Rectal smooth muscle tissue (tissue), 1 donor: ENCODE measurements around the gene PIGBOS1.

Source experiments
- H3K27ac ChIP-seq: one replicate; pipeline ENCODE4 v1.7.0; 2013; ENCODE audit warnings: low read depth, low read length, inconsistent platforms
- H3K27me3 ChIP-seq: one replicate; pipeline ENCODE4 v1.7.0; 2013; ENCODE audit warnings: low read length; ENCODE audit not compliant: control insufficient read depth, insufficient read depth
- H3K36me3 ChIP-seq: one replicate; pipeline ENCODE4 v1.7.0; 2013; ENCODE audit warnings: low read length; ENCODE audit not compliant: control insufficient read depth, insufficient read depth
- H3K4me1 ChIP-seq: one replicate; pipeline ENCODE4 v1.7.0; 2013; ENCODE audit warnings: low read length; ENCODE audit not compliant: control insufficient read depth, insufficient read depth
- H3K4me3 ChIP-seq: one replicate; pipeline ENCODE4 v1.7.0; 2013; ENCODE audit warnings: low read length
- H3K9ac ChIP-seq: one replicate; pipeline ENCODE4 v1.7.0; 2013; ENCODE audit warnings: low read length

Gene PIGBOS1, protein sequence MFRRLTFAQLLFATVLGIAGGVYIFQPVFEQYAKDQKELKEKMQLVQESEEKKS

DNA sequence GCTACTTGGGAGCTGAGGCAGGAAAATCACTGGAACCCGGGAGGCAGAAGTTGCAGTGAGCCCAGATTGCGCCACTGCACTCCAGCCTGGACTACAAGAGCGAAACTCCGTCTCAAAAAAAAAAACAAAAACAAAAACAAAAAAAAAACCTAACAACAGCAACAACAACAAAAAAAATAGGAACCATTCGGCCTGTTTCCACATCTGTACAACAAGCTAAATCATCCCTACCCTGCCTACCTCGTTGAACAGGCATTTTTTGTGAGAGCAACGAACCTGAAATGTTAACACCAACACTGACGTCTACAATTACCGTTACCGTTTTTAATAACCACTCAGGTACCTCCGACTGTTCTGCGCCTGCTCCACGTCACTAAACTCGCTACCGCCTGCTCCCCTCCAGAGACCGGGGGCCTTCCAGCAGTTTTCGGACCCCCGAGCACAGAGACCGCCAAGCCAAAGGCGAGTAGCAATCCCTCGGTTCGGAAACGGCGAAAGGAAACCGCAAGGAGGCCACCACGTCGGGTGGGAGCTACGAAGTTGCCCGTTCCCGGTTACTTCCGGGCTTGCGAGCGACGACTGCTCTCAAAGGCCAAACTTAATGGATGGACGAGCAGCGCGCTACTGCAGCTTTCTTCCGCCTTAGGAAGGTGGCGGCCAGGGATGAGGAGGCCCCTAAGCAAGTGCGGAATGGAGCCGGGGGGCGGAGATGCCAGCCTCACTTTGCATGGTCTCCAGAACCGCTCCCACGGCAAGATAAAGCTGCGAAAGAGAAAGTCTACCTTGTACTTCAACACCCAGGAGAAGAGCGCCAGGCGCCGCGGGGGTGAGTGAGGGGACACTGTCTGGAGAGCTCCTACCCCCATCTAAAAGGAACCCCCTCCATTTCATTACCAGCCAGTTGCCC lies at the start of gene PIGBOS1, which contains the start of gene PIGB:
PIGBOS1 (minus strand) TSS at position 536 of the 907 bp plus-strand sequence. CDS start 1,331 bp downstream, outside the sequence.
PIGB (plus strand) TSS at position 635 of the 907 bp plus-strand sequence; CDS start at position 664, 29 bp downstream.
- peak within 1 kb of the TSS; percentile 84 for H3K27ac ChIP-seq
- no peaks in the 10 kb centered on the region for H3K27me3 ChIP-seq
- H3K9ac ChIP-seq, result peak within 1 kb of the TSS; percentile 79
- H3K4me1 ChIP-seq, result no peaks in the 10 kb centered on the region
- H3K36me3 ChIP-seq, result no peaks in the 10 kb centered on the region
- peak within 1 kb of the TSS; percentile 87 for H3K4me3 ChIP-seq

DNA sequence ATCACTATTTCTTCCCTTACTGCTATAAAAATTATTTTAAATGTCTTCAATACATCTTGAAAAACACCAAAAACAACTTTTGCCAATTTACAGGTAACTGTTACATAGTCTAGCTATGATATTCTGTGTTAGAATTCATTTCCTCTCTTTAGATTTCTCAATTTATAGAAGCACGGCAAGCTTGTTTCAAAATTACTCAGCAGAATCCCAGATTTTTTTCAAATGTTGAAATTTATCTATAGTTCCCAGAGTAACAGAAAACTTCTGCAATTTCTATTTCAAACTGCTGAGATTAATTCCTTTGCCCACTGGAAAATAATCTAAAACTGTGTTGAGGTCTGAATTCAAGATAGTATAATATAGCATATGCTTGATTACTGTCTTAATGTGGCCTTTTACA lies 48.1 kb upstream of the PIGBOS1 start:
- Histone ChIP-seq H3K27me3 (no peaks in the 10 kb centered on the region), H3K9ac (no peak overlapping the region), H3K36me3 (peaks cover 7% of the 10 kb centered on the region), H3K4me1 (no peaks in the 10 kb centered on the region), H3K4me3 (no peak overlapping the region), H3K27ac (no peak overlapping the region)

DNA sequence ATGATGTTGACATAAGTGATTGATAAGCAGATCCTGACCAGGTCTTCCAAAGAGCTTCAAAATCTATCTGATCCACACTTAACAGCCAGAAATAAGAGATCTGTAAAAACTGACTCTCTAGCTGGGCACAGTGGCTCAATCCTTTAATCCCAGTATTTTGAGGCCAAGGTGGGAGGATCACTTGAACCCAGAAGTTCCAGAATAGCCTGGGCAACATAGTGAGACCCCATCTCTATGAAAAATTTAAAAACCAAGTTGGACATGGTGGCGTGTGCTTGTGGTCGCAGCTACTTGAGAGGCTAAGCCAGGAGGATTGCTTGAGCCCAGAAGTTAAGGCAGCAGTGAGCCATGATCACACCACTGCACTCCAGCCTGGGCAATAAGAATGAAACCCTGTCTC lies 43.7 kb upstream of the PIGBOS1 start:
- H3K27ac ChIP-seq, result no peak overlapping the region
- no peak overlapping the region for H3K4me3 ChIP-seq
- no peaks in the 10 kb centered on the region for H3K27me3 ChIP-seq
- H3K36me3 ChIP-seq, result peaks cover 2% of the 10 kb centered on the region
- no peaks in the 10 kb centered on the region for H3K4me1 ChIP-seq
- H3K9ac ChIP-seq, result no peak overlapping the region

DNA sequence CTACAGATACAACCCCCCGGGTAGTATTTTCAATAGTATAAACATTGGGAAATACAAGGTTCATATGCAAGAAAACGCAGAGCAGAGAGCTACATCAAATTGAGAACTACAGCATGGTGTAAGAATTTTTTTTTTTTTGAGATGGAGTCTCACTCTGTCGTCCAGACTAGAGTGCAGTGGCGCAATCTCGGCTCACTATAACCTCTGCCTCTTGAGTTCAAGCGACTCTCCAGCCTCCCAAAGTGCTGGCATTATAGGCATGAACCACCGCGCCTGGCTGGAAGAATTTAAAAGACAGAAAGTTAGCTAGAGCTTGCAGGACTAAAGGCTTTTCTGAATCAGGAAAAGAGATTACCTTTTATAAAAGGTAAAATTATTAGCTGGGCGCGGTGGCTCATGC lies 42.1 kb upstream of the PIGBOS1 start:
- H3K27ac ChIP-seq, result no peak overlapping the region
- no peak overlapping the region for H3K9ac ChIP-seq
- no peak overlapping the region for H3K4me3 ChIP-seq
- H3K4me1 ChIP-seq, result no peaks in the 10 kb centered on the region
- no peaks in the 10 kb centered on the region for H3K27me3 ChIP-seq
- H3K36me3 ChIP-seq, result peaks cover 2% of the 10 kb centered on the region

DNA sequence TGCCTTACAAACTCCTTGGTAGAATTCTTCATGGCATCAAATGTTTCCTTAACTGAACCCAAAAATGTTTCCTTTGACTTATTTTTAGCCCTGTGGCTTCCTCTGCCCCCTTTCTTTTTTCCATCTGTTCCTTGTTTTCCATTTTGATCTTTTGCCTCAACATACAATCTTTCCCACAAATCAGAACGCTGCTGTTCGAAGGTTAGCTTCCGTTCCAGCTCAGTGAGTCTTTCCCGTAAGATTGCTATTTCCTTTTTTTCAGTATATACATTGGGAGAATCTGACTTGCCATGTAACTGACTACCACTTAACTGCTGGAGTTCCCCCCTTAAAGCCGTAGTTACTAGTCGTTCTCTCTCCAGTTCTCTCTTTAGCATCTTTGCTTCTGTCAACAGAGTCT lies 41.3 kb upstream of the PIGBOS1 start:
- Histone ChIP-seq H3K27ac (no peak overlapping the region), H3K9ac (no peak overlapping the region), H3K36me3 (peaks cover 2% of the 10 kb centered on the region), H3K4me1 (no peaks in the 10 kb centered on the region), H3K4me3 (no peak overlapping the region), H3K27me3 (no peaks in the 10 kb centered on the region)

DNA sequence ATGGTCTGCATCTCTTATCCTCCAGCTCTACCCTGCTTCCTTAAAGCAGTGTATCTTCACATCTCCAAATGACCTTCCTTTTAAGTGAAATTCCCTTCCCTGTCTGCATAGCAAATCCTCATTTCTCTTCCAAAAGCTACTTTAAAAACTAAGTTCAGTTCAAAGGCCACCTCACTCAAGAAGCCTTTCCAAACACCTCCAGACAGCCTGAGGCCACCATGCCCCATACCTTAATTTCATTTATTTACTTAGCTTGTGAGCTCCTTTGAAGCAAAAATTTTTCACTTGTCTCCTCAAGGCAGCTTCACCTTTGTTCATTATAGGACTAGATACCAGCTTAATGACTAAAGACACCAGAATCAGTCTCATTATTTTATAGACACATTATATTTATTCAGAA lies 39.5 kb upstream of the PIGBOS1 start:
- Histone ChIP-seq H3K27me3 (no peaks in the 10 kb centered on the region), H3K36me3 (peaks cover 2% of the 10 kb centered on the region), H3K4me3 (no peak overlapping the region), H3K9ac (no peak overlapping the region), H3K4me1 (no peaks in the 10 kb centered on the region), H3K27ac (no peak overlapping the region)

DNA sequence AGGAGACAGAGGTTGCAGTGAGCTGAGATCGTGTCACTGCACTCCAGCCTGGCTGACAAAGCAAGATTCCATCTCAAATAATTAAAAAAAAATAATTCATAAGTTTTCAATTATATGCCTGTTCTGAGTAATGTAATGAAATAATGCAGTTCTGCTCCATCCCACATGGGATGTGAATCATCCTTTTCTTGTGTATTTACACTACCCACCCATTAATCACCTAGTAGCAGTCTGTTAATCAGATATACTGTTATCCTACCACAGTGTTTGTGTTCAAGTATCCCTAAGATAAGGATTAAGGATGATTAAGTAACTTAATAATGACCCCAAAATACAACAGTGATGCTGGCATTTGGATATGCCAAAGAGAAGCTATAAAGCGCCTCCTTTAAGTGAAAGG lies 38.9 kb upstream of the PIGBOS1 start:
- peaks cover 2% of the 10 kb centered on the region for H3K36me3 ChIP-seq
- H3K4me1 ChIP-seq, result no peaks in the 10 kb centered on the region
- H3K27me3 ChIP-seq, result no peaks in the 10 kb centered on the region
- H3K27ac ChIP-seq, result no peak overlapping the region
- H3K4me3 ChIP-seq, result no peak overlapping the region
- H3K9ac ChIP-seq, result no peak overlapping the region

DNA sequence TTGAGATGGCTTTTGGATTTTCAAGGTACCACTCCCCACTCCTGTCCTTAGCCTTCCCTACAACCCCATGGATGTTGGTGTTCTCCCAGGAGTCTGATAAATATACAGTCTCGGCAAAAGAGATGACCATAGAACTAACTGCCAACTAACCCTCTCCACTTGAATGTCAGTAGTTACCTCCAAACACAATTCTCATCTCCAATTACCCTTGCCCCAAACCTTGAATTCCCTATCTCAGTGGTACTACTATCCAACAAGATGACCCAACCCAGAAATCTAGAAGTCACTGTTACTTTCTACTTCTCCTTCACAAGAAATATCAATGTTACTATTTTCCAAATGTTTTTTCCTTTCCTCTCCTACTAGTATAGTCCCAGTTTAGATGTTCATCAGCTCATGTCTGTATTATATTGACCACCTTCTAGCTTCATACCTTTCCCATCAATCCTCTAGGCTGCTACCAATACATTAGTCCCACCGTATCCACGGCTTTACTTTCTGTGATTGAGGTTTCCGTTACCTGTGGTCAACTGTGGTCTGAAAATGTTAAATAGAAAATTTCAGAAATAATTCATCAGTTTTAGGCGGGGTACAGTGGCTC lies 38.2 kb upstream of the PIGBOS1 start:
- Histone ChIP-seq H3K27me3 (no peaks in the 10 kb centered on the region), H3K36me3 (no peaks in the 10 kb centered on the region), H3K4me1 (no peaks in the 10 kb centered on the region), H3K27ac (no peak overlapping the region), H3K4me3 (no peak overlapping the region), H3K9ac (no peak overlapping the region)

DNA sequence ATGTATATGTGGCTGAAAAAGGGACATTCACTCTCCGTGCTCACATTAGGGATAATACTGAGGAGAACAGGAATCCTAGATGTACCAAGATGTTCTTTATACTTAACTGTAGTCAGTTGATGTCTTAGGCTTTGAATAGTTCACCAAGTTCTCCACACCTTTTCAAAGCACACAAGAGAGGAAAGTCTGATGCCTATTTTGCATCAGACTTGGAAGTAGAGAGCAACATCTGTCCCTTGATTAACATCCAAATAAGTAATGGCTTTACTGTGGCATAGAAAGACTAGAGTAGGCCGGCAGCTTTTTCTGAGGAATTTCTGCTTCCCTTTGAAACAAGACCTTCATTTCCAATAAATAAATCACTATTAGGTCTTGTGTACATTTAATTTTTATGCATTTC lies 34.1 kb upstream of the PIGBOS1 start:
- Histone ChIP-seq H3K27ac (no peak overlapping the region), H3K4me3 (no peak overlapping the region), H3K27me3 (no peaks in the 10 kb centered on the region), H3K4me1 (no peaks in the 10 kb centered on the region), H3K36me3 (no peaks in the 10 kb centered on the region), H3K9ac (no peak overlapping the region)

DNA sequence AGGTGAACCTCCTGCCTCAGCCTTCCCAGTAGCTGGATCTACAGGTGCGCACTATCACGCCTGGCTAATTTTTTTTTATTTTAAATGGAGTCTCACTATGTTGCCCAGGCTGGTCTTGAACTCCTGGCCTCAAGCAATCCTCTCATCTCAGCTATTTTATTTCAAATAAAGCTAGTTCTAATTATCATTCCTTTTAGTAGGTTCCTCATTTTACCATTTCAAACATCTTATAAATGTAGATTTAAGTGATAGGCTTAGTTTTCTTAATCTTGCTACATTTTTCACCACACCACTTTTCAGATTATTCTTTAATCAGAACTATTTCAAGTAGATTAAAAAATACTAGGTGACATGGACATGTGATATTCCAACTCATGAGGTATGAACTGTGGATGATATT lies 30.4 kb upstream of the PIGBOS1 start:
- Histone ChIP-seq H3K27me3 (no peaks in the 10 kb centered on the region), H3K36me3 (peaks cover 2% of the 10 kb centered on the region), H3K4me1 (no peaks in the 10 kb centered on the region), H3K27ac (no peak overlapping the region), H3K4me3 (no peak overlapping the region), H3K9ac (no peak overlapping the region)

DNA sequence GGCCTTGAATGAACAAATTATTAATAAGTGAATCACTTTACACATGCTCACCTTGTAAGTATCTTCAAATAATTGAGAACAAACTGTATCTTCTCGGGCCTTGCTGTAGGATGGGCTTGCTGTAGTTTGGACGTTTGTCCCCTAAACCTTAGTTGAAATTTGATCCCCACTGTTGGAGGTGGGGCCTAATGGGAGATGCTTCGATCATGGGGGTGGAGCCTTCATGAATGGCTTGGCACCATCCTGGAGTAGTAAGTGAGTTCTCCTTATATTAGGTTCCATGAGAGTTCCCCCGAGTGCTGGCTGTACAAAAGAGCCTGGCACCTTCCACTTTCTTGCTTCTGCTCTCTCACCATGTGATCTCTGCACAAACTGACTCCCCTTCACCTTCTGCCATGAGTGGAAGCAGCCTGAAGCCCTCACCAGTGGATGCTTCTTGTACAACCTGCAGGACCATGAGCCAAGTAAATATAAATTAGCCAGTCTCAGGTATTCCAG lies 29.4 kb upstream of the PIGBOS1 start:
- H3K36me3 ChIP-seq, result peaks cover 2% of the 10 kb centered on the region
- H3K4me3 ChIP-seq, result no peak overlapping the region
- no peak overlapping the region for H3K9ac ChIP-seq
- no peaks in the 10 kb centered on the region for H3K27me3 ChIP-seq
- H3K27ac ChIP-seq, result no peak overlapping the region
- H3K4me1 ChIP-seq, result no peaks in the 10 kb centered on the region

DNA sequence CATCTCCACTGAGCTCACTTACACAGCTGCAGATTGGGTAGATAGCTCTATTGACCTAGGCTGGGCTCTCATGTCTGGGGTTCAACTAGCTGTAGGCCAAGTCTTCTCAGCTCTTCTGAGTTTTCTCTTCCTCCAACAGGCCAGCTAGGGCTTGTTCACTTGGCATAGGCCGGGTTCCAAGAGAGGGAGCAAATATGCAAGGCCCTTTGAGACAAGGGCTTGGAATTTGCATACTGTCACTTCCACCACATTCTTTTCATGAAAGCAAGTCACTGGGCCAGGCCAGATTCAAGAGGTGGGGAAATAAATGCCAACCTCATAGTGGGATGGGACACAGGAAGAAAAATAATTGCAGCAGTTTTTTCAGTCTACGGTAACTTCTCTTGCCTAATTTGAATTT lies 25.3 kb upstream of the PIGBOS1 start:
- no peak overlapping the region for H3K27ac ChIP-seq

More for the DNA sequence above, 25.3 kb upstream of the PIGBOS1 start:
- Histone ChIP-seq H3K27me3 (no peaks in the 10 kb centered on the region), H3K9ac (no peak overlapping the region), H3K4me1 (no peaks in the 10 kb centered on the region), H3K4me3 (no peak overlapping the region), H3K36me3 (peaks cover 2% of the 10 kb centered on the region)
